Esophagus muscularis mucosa (tissue), 4 donors: Measurements from ENCODE around the gene ADGRB3. TPM values are rescaled to one million over a fixed set of nuclear protein-coding genes. Genes with fewer than 3 reads are reported as not detected.

Experiments used
- DNase-seq: peaks from one replicate; pipeline ENCODE4 v3.0.0-alpha.2; 2017; ENCODE audit errors: extremely low spot score
- H3K27ac ChIP-seq, 4 donors: fragments of 200-600 bp; sonication (generic); replicated peaks in 1 of 4; 1 replicate in 3 of 4; 2 replicates in 1 of 4; pipeline ENCODE4 v1.5.1; 2016 to 2019; ENCODE audit warnings: mild to moderate bottlenecking in 1 of 4
- H3K27me3 ChIP-seq, 4 donors: fragments of 200-600 bp; sonication (generic); one replicate each; pipeline versions ENCODE4 v1.5.1 to v1.6.0; 2016 to 2019
- H3K36me3 ChIP-seq, 4 donors: fragments of 200-600 bp; sonication (generic); one replicate each; pipeline ENCODE4 v1.5.1; 2016 to 2019
- H3K4me1 ChIP-seq, 4 donors: fragments of 200-600 bp; sonication (generic); one replicate each; pipeline ENCODE4 v1.5.1; 2016 to 2019
- H3K4me3 ChIP-seq, 4 donors: fragments of 200-600 bp; sonication (generic); 1 replicate in 2 of 4; 2 replicates in 2 of 4; pipeline ENCODE4 v1.5.1; 2016 to 2019; ENCODE audit warnings: mild to moderate bottlenecking in 4 of 4, moderate library complexity in 1 of 4
- H3K9me3 ChIP-seq, 4 donors: fragments of 200-600 bp; sonication (generic); 1 replicate in 3 of 4; 2 replicates in 1 of 4; pipeline ENCODE4 v1.5.1; 2016 to 2019
- CTCF ChIP-seq, 3 experiments: fragments of 200-600 bp in 2 of 3; fragments of 450-650 bp in 1 of 3; sonication (generic) in 2 of 3; IDR thresholded peaks; one replicate each; pipeline ENCODE4 v1.5.1; 2017 to 2019; ENCODE audit warnings: antibody characterized with exemption in 3 of 3, mild to moderate bottlenecking in 2 of 3, moderate library complexity in 1 of 3
- EP300 ChIP-seq: sonication (generic); formaldehyde crosslinking; IDR thresholded peaks from one replicate; pipeline ENCODE4 v1.6.1; 2017; ENCODE audit warnings: antibody characterized with exemption
- POLR2A ChIP-seq: fragments of 450-650 bp; IDR thresholded peaks from one replicate; pipeline ENCODE4 v1.6.1; 2017; ENCODE audit warnings: antibody characterized with exemption, moderate library complexity, mild to moderate bottlenecking, low read depth
- POLR2AphosphoS5 ChIP-seq, 2 donors: sonication (generic); formaldehyde crosslinking; IDR thresholded peaks; one replicate each; pipeline ENCODE4 v1.6.1; 2017; ENCODE audit warnings: antibody characterized with exemption in 2 of 2
- WGBS: methylation state at CpG from one replicate; pipeline ENCODE4 v1.1.5; 2018; 5-methylcytosine and 5-hydroxymethylcytosine counted together
- intact Hi-C: fragments of 100-400 bp; cut with DNase I; formaldehyde crosslinking; loops from one replicate; pipeline ENCODE4 v1.15.1; 2023
- total RNA-seq, 4 donors: library from RNA; depleted of rRNA; stranded (reverse); fragments of >200 nt; gene quantifications; one replicate each; pipeline versions ENCODE4 v1.1.0 to v1.2.1, GENCODE V29; 2016

The ADGRB3 gene
- total RNA-seq, 4 donors from 2014 or later = 4.9 to 6.3 (median 5.8) TPM

DNA sequence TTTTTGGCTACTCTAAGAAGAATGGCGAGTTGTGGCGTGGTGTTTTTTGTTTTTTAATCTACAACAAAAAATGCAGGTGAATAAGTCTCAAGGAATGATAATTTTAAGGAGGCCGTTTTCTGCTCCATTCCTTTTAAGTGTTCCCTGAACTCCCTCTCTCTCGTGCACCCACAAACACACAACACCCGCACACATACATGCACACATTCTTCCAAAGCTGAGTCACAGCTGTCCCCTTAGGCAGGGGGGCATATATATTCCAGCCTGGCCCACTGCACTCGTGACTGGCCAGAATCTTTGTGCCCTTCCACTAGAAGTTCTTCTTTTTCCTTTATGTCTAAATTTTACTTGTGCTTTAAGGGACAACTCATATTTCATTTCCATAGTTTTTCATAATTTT, 756.0 kb downstream of the ADGRB3 start:
- whole genome bisulfite sequencing = 91% methylated on average over 6 of the region's 6 CpGs
- no peaks in the 10 kb centered on the region for H3K9me3 ChIP-seq
- TF ChIP-seq POLR2A (no peak), CTCF (IDR thresholded peaks at IDR 0.05) (no peak), POLR2AphosphoS5 (IDR thresholded peaks at IDR 0.05) (no peak), EP300 (no peak)
- no peak for DNase-seq
- no peak overlapping the region for H3K27ac ChIP-seq
- H3K36me3 ChIP-seq = no peaks in the 10 kb centered on the region
- no peaks in the 10 kb centered on the region for H3K4me1 ChIP-seq
- no peaks in the 10 kb centered on the region for H3K27me3 ChIP-seq
- intact Hi-C loops = no loop called here
- H3K4me3 ChIP-seq = no peak overlapping the region

GRCh38 chr6:69392745-69393144, 757.7 kb downstream of the ADGRB3 start:
- DNase-seq = no peak
- TF ChIP-seq POLR2AphosphoS5 (IDR thresholded peaks at IDR 0.05) (no peak), POLR2A (no peak), CTCF (IDR thresholded peaks at IDR 0.05) (no peak)
- H3K4me3 ChIP-seq = no peak overlapping the region
- H3K36me3 ChIP-seq = no peaks in the 10 kb centered on the region
- H3K27me3 ChIP-seq = no peaks in the 10 kb centered on the region
- intact Hi-C loops = no loop called here
- H3K27ac ChIP-seq = no peak overlapping the region
- H3K9me3 ChIP-seq = no peaks in the 10 kb centered on the region
- WGBS = 81% methylated on average over 7 of the region's 7 CpGs
- H3K4me1 ChIP-seq = no peaks in the 10 kb centered on the region

- TF ChIP-seq POLR2A (no peak), CTCF (IDR thresholded peaks at IDR 0.05) (no peak), POLR2AphosphoS5 (IDR thresholded peaks at IDR 0.05) (no peak), EP300 (no peak)
- Histone ChIP-seq H3K4me3 (no peak overlapping the region), H3K4me1 (no peaks in the 10 kb centered on the region), H3K36me3 (no peaks in the 10 kb centered on the region), H3K27ac (no peak overlapping the region), H3K27me3 (no peaks in the 10 kb centered on the region), H3K9me3 (no peaks in the 10 kb centered on the region)
- DNase-seq = no peak
- 57% methylated on average over 3 of the region's 3 CpGs for WGBS
- intact Hi-C loops = no loop called here
Measured at GRCh38 chr6:69398311-69398710, 763.2 kb downstream of the ADGRB3 start.

DNA sequence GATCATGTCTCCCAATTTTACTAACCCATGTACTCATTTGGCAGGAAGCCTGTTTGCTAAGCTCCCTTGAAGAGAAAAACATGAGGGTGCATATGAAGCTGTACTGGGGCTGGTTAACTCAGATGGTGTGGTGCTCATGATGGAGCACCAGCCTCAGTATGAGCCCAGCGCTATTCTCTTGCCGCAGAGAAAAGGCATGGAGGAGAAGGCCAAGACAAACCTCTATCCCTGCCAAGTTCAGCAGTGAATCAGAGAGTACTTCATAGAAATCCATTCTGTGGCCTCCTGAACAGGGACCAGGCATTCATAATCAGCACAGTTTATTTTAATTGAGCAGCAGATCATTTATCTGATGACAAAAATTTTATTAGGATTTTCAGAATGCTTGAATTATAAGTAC, 763.6 kb downstream of the ADGRB3 start:
- no peaks in the 10 kb centered on the region for H3K4me1 ChIP-seq
- intact Hi-C loops = no loop called here
- 53% methylated on average over 2 of the region's 2 CpGs for WGBS
- no peak overlapping the region for H3K27ac ChIP-seq
- TF ChIP-seq CTCF (IDR thresholded peaks at IDR 0.05) = no peak
- TF ChIP-seq POLR2AphosphoS5 (IDR thresholded peaks at IDR 0.05) = no peak
- TF ChIP-seq POLR2A = no peak
- TF ChIP-seq EP300 = no peak
- H3K4me3 ChIP-seq = no peak overlapping the region
- H3K27me3 ChIP-seq = no peaks in the 10 kb centered on the region
- H3K36me3 ChIP-seq = no peaks in the 10 kb centered on the region
- H3K9me3 ChIP-seq = no peaks in the 10 kb centered on the region
- DNase-seq = no peak

DNA sequence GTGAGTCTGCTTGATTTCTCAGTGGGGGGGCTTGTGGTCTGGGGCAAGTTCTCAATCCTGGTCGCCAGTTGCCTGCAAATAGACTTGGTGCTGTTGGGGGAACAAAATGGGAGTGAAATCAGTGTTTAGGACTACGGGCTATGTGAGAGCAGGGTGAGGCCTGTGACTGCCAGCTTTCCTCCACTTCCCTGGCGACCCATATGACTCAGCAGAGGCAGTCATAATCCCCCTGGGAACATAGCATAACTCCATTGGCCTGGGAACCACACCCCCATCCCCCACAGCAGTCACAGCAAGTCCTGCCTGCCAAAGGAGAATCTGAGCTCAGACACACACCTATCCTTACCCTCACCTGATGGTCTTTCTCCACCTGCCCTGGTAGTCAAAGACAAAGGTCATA, 773.8 kb downstream of the ADGRB3 start:
- Histone ChIP-seq H3K4me3 (no peak overlapping the region), H3K27ac (no peak overlapping the region), H3K4me1 (no peaks in the 10 kb centered on the region), H3K9me3 (peaks cover 0 to 20% (median 15%) of the 10 kb centered on the region in 4 donors), H3K27me3 (no peaks in the 10 kb centered on the region), H3K36me3 (no peaks in the 10 kb centered on the region)
- no CpG with 5 or more reads among the region's 3 CpGs for WGBS
- no peak for DNase-seq
- intact Hi-C loops = no loop called here
- TF ChIP-seq CTCF (IDR thresholded peaks at IDR 0.05) = no peak
- TF ChIP-seq EP300 = no peak
- no peak for TF ChIP-seq POLR2AphosphoS5 (IDR thresholded peaks at IDR 0.05)
- no peak for TF ChIP-seq POLR2A
